Thyroid gland (tissue), 4 donors: ENCODE data around the gene SNRK.

Experiments used
- CTCF ChIP-seq, 6 experiments: fragments of 200-600 bp in 3 of 6; fragments of 450-650 bp in 3 of 6; sonication (generic) in 3 of 6; IDR thresholded peaks; one replicate each; pipeline ENCODE4 v1.5.1; 2016 to 2019; ENCODE audit warnings: antibody characterized with exemption in 6 of 6, mild to moderate bottlenecking in 2 of 6, inconsistent platforms in 1 of 6, moderate library complexity in 1 of 6
- POLR2A ChIP-seq, 2 donors: fragments of 450-650 bp; IDR thresholded peaks; one replicate each; pipeline ENCODE4 v1.6.1; 2017; ENCODE audit warnings: antibody characterized with exemption in 2 of 2, mild to moderate bottlenecking in 2 of 2, moderate library complexity in 1 of 2

GRCh38 chr3:43317461-43318316 lies 31.3 kb downstream of the SNRK start:
- TF ChIP-seq CTCF (IDR thresholded peaks at IDR 0.05): no peak
- TF ChIP-seq POLR2A (IDR thresholded peaks at IDR 0.05): no peak
